Esophagus (tissue), 2 donors: ENCODE measurements around the gene SLC13A5. TPM values are rescaled to one million over a fixed set of nuclear protein-coding genes. Genes with fewer than 3 reads are reported as not detected.

ENCODE experiments used
- H3K27ac ChIP-seq, 2 donors: one replicate each; pipeline ENCODE4 v1.5.1; 2013; ENCODE audit warnings: low read depth in 2 of 2, mild to moderate bottlenecking in 2 of 2, inconsistent platforms in 1 of 2, low read length in 1 of 2, moderate library complexity in 1 of 2
- H3K27me3 ChIP-seq, 2 donors: one replicate each; pipeline ENCODE4 v1.6.1; 2013; ENCODE audit warnings: low read length in 2 of 2, control low read depth in 1 of 2, mild to moderate bottlenecking in 1 of 2; ENCODE audit not compliant: insufficient read depth in 2 of 2, control insufficient read depth in 1 of 2
- H3K36me3 ChIP-seq, 2 donors: one replicate each; pipeline ENCODE4 v1.6.1; 2013; ENCODE audit warnings: low read length in 1 of 2; ENCODE audit not compliant: control insufficient read depth in 2 of 2, insufficient read depth in 2 of 2
- H3K4me1 ChIP-seq, 2 donors: one replicate each; pipeline ENCODE4 v1.6.1; 2013; ENCODE audit warnings: low read length in 1 of 2; ENCODE audit not compliant: control insufficient read depth in 2 of 2, insufficient read depth in 2 of 2
- H3K4me3 ChIP-seq, 2 donors: one replicate each; pipeline ENCODE4 v1.5.1; 2013; ENCODE audit warnings: low read length in 2 of 2, mild to moderate bottlenecking in 2 of 2, low read depth in 1 of 2, moderate library complexity in 1 of 2
- H3K9me3 ChIP-seq, 2 donors: one replicate each; pipeline ENCODE4 v1.6.1; 2013; ENCODE audit warnings: mild to moderate bottlenecking in 2 of 2, low read depth in 1 of 2, low read length in 1 of 2, moderate library complexity in 1 of 2; ENCODE audit not compliant: control insufficient read depth in 2 of 2, insufficient read depth in 1 of 2
- WGBS, 2 donors: extraction: QIAGEN DNeasy Blood & Tissue Kit; methylation state at CpG; one replicate each; pipeline ENCODE4 v1.1.7; 2013; 5-methylcytosine and 5-hydroxymethylcytosine counted together
- polyA plus RNA-seq, 2 donors: library from polyadenylated mRNA; stranded (reverse); fragments of 200-250 nt; gene quantifications; one replicate each; pipeline ENCODE4 v1.2.3, GENCODE V29; 2013
- donor health status: healthy with polysubstance abuse.
- donor health status: Bipolar disorder and iron deficiency.

Gene SLC13A5
- polyA plus RNA-seq, 2 donors: 0.49 to 2.1 TPM

DNA sequence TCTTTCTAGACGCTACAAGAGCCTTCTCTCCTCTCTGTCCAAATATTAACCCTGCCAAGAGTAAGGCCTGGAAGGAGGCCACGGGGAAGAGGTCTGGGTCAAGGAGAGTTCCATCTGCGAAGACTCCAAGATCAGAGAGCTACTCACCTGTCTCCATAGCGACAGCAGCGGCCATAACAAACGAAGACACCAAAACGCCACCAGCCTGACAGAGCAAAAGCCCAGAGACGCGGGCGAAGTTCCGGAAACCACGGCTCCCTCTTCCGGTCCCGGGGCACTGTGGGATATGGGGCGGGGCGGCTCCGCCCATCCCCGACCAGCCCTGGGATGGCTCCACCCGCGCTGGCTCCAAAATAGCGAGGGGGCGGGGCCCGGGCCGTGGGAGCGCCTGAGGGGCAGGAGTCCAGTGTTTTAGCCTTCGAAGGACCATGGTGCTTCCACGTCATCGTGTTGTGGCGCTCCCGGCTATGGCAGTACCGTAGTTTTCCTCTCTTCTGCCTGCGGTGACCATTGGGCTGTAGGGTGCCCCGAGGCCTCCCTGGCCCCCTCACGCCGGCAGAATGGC lies 61.7 kb downstream of the SLC13A5 start, which contains the start of the genes C17orf100 and MED31:
C17orf100 (plus strand) TSS at position 409 of the 565 bp plus-strand sequence; CDS start at position 561, 152 bp downstream.
MED31 (minus strand) TSS at position 252 of the 565 bp plus-strand sequence; CDS start at position 175, 77 bp downstream.
- 1% methylated on average over 35 of the region's 35 CpGs for WGBS, 2 donors

DNA sequence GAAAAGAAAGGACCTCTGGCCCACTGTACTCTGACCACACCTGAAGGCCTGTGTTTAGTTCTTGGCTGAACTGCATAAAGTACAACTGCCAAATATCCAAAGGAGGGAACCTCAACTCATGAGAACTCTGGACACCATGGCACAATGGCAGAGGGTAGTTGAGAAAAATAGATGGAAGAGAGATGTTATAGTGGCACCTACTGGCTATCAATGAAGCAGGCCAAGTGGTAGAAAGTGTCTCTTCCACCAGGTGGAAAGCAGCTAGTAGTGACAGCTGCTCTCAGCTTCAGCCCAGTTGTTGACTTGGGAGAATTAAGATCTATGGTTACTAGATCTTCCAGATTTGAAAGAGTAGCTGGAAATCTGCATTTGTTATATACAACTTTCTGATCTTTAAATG lies 65.0 kb downstream of the SLC13A5 start:
- no peak overlapping the region for H3K4me3 ChIP-seq
- peaks cover 0 to 5% of the 10 kb centered on the region in 2 donors for H3K36me3 ChIP-seq
- H3K9me3 ChIP-seq: no peaks in the 10 kb centered on the region
- H3K27me3 ChIP-seq: no peaks in the 10 kb centered on the region
- H3K4me1 ChIP-seq: peaks cover 0 to 5% of the 10 kb centered on the region in 2 donors
- no peak overlapping the region for H3K27ac ChIP-seq

More for the DNA sequence above, 61.7 kb downstream of the SLC13A5 start, which contains the start of the genes C17orf100 and MED31:
- peaks cover 0 to 9% of the 10 kb centered on the region in 2 donors for H3K4me1 ChIP-seq
- no peaks in the 10 kb centered on the region for H3K9me3 ChIP-seq
- H3K36me3 ChIP-seq: peaks cover 0 to 3% of the 10 kb centered on the region in 2 donors
- peak within 1 kb of the TSS; percentile 67 to 97 for H3K4me3 ChIP-seq
- peak within 1 kb of the TSS; percentile 93 to 97 for H3K27ac ChIP-seq
- H3K27me3 ChIP-seq: no peaks in the 10 kb centered on the region

DNA sequence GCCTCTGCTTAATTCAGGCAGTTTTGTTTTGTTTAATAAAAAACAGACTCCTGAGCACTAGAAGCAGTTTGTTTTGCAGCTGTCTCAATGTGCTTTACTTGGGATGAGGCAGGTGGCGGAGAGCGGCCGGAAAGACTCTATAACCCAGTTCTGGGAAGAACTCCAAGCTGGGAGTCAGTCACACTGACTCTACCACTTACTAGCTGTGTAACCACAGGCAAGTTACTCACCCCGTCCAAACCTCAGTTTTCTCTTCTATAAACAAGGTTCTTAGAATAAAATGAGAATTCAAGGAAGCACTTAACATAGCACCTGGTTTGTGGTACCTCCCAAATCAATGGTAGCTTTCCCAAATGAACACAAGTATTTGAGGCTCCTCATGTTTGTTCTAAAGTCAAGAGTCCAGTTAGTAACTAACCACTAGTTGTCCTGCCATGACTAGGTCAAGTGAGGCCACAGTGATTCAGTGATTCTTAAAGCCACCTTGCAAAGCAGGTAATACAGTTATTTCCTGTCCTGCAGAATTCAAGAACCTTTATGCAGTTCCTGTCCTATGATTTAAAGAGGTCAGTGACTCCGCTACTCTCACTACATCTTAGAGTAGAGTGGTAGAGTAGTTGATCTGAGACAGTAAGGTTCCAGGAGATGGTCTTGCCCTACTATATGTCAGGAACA lies 69.6 kb downstream of the SLC13A5 start:
- WGBS, 2 donors: 60 to 78% methylated on average over 5 of the region's 5 CpGs
- Histone ChIP-seq H3K4me3 (no peak overlapping the region), H3K4me1 (peaks cover 9% of the 10 kb centered on the region in 2 donors), H3K9me3 (no peaks in the 10 kb centered on the region), H3K36me3 (peaks cover 0 to 5% of the 10 kb centered on the region in 2 donors), H3K27me3 (no peaks in the 10 kb centered on the region), H3K27ac (peak overlapping the region; percentile 20 to 47)

DNA sequence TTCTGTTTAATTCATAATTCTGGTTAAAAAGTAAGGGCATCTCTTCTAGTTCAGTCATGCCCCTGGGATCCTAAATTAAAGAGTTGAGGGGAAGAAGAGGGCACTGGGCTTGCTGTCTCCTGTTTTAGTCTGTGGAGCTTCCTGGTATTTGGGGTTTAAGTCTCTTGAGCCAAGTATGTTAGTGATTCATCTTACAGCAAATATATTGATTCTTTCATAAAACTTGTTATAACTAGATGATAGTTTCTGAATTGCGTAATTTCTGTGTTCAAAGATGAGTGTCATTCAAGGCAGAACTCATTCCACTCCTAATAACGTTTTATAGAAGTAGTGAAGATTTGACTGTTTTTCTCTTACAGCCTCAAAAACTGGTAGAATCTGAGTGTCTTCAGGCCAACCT lies 70.6 kb downstream of the SLC13A5 start:
- H3K4me3 ChIP-seq: peak overlapping the region in 1 of 2 donors; percentile 97
- no peaks in the 10 kb centered on the region for H3K9me3 ChIP-seq
- H3K27ac ChIP-seq: no peak overlapping the region
- H3K4me1 ChIP-seq: peaks cover 11 to 16% of the 10 kb centered on the region in 2 donors
- H3K36me3 ChIP-seq: peaks cover 0 to 2% of the 10 kb centered on the region in 2 donors
- 34 to 44% methylated on average over 2 of the region's 2 CpGs for WGBS, 2 donors
- no peaks in the 10 kb centered on the region for H3K27me3 ChIP-seq

DNA sequence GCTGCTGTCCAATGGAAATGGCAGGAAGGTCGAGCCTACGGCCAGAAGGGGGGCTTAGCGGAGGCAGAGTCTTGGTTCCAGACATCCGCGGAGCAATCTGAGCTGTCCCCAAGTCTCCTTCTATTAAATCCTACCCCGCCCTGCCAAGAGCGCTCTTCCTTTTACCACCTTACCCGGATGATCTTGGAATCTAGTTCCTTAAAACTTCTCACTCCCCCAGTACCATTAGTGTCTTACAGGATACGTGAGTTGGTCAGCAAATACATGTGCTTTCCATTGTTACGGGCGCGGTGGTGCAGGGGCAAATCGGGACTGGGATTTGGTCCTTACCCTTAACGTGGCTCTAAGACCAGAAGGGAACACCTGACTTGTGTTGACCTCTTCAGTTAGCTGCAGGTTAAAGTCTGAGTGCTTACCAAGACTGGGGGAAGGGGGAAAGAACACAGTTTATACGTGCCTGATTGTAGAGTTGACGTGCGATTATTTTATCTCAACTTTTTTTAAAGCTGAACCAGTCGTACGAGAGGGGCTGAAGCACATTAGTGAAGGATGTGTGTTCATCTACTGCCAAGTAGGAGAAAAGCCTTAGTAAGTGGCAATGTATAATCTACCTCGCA lies 71.8 kb downstream of the SLC13A5 start:
- Histone ChIP-seq H3K4me3 (peak overlapping the region; percentile 92 to 97), H3K27me3 (no peaks in the 10 kb centered on the region), H3K9me3 (no peaks in the 10 kb centered on the region), H3K27ac (peak overlapping the region; percentile 87 to 95), H3K36me3 (peaks cover under 1 to 2% of the 10 kb centered on the region in 2 donors), H3K4me1 (peaks cover 11 to 16% of the 10 kb centered on the region in 2 donors)
- 2 to 3% methylated on average over 20 of the region's 20 CpGs for WGBS, 2 donors

DNA sequence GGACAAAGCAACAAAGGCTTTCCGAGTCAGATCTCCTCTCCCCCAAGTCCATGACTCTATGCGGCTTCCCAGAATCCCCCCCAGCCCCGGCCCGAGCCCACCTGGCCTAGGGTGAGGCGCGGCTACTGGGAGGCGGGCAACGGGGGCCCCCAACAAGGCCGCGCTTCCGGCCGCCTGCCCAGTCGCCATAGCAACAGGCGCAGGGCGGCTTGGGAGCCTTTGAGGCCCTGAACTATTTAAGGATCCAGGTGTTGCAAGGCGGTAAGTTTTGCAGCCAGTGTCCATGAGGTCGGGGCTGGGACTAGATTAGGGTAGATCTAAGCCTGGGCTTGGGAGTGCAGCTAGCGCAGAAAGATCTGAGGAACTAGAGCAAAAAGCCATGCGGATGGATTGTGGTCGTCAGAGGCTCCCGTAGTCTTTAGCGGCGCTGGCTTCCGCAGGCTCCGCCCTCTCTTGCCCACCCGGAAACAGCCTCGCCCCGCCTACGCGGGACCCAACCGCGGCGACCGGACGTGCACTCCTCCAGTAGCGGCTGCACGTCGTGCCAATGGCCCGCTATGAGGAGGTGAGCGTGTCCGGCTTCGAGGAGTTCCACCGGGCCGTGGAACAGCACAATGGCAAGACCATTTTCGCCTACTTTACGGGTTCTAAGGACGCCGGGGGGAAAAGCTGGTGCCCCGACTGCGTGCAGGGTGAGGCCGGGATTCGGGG lies 72.5 kb downstream of the SLC13A5 start, which contains the start of the genes KIAA0753 and TXNDC17:
KIAA0753 (minus strand) TSS at position 176 of the 711 bp plus-strand sequence. CDS start 5,608 bp downstream, outside the sequence.
TXNDC17 (plus strand) TSS at position 525 of the 711 bp plus-strand sequence; CDS start at position 548, 23 bp downstream.
- peak within 1 kb of the TSS; percentile 92 to 97 for H3K4me3 ChIP-seq
- H3K27me3 ChIP-seq: no peaks in the 10 kb centered on the region
- H3K36me3 ChIP-seq: peaks cover 2 to 3% of the 10 kb centered on the region in 2 donors
- peak within 1 kb of the TSS; percentile 87 to 95 for H3K27ac ChIP-seq
- WGBS, 2 donors: 0% methylated on average over 52 of the region's 52 CpGs
- H3K4me1 ChIP-seq: peaks cover 11 to 16% of the 10 kb centered on the region in 2 donors
- H3K9me3 ChIP-seq: no peaks in the 10 kb centered on the region

DNA sequence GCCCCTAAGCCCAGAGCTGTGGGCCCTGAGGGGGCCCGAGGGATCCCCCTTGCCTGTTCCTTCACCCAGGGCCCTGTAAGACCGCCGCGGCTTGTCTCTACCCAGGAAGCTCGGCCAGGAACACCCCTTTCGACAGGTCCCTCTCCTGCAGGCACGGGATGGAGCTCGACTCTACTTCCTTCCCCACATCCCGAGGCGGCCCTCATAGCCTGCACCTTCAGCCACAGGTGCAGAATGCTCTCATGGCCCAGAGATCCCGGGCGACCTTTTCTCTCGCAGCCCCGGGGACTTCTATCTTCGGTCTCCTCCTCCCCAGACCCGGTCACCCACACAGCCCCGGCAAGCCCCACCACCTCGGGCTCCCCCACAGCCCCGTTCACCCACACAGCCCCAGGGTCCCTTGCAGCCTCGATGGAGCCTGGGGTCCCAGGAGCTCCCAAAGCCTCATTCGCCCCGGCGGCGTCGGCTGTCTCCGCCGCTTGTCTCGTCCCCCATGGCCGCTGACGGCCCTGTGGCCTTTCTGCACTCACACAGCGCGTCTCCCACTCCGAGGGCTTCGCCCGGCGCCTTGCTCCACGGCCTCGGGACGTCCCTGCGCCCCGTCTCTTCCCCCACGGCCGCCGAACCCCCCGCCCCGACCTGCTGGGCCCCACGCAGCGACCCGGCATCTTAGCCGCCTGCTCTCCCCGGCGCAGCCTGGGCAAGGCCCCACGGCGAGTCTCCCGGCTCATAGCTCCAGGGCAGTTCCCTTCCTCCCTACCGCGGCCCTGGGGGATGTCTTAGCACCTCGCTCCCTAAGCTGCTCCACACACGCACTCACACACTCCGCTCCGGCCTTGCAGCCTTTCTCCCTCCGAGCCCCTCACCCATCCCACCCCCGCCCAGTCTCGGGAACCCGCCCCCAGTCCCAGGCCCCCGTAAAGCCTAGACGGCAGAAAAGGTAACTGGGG lies 73.3 kb downstream of the SLC13A5 start:
- Histone ChIP-seq H3K36me3 (peaks cover 2 to 3% of the 10 kb centered on the region in 2 donors), H3K27ac (peak overlapping the region; percentile 87 to 95), H3K9me3 (no peaks in the 10 kb centered on the region), H3K4me3 (peak overlapping the region; percentile 92 to 97), H3K27me3 (no peaks in the 10 kb centered on the region), H3K4me1 (peaks cover 11 to 16% of the 10 kb centered on the region in 2 donors)
- WGBS, 2 donors: 1% methylated on average over 67 of the region's 67 CpGs

DNA sequence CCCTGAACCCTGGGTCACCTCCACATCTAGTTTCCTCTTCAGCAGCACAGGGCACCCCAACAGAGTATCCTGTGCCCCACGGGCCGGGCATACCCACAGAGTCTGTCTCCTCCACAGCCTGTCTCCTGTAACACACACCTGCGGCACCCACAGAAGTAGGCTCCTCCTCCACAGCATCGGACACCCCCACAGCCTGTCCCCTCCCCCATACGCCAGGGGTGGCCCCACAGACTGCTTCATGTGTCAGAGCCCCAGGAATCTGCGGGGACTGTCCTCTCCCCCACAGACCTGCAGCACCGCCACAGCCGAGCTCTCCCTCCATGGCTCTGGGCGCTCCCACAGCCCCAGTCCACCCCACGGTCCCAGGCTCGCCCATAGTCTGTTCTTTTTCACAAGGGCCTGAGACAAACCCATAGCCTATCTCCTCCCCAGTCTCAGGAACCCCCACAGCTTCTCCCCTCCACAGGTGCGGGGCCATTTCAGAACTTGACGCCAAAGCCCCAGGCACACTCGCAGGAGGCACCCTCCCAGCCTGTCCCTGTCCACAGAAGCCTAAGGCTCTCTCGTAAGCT lies 74.1 kb downstream of the SLC13A5 start:
- peak overlapping the region; percentile 92 to 97 for H3K4me3 ChIP-seq
- 28 to 34% methylated on average over 13 to 15 of the region's 15 CpGs for WGBS, 2 donors
- H3K27me3 ChIP-seq: no peaks in the 10 kb centered on the region
- peak overlapping the region in 1 of 2 donors; percentile 3 for H3K27ac ChIP-seq
- H3K36me3 ChIP-seq: peaks cover 0 to 3% of the 10 kb centered on the region in 2 donors
- H3K4me1 ChIP-seq: peaks cover 11 to 16% of the 10 kb centered on the region in 2 donors
- H3K9me3 ChIP-seq: no peaks in the 10 kb centered on the region
